HG03103 (cell line): ENCODE measurements around the gene NLGN4X.
"Not testable (repeated sequence)": the region's sequence is repeated elsewhere in the genome, so short reads cannot be mapped to it uniquely, and the experiment has no call there.

Experiments used
- ATAC-seq: cut with Tn5 transposase; IDR thresholded peaks from one replicate; pipeline ENCODE4 v1.9.1; 2021; ENCODE audit warnings: low read depth; ENCODE audit not compliant: unreplicated experiment

Gene NLGN4X

DNA sequence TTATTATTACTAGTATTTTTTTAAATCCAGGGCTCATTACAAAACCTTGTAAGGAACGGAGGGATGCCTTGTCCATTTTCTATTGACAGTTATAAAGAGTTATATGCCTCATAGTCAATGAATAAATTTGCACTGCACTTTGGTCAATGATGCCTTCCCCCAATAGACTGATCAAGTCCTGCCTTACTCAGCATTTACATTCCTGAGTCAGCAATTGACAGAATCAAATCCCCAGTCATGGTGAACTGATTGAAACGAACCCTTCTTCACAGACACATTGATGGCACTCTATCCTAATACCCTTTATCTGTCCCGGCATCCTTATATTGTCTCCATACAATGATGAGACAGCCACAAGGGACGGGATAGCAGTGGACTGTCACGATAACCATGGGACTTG is 213.2 kb downstream of the NLGN4X start:
- no peak for ATAC-seq

DNA sequence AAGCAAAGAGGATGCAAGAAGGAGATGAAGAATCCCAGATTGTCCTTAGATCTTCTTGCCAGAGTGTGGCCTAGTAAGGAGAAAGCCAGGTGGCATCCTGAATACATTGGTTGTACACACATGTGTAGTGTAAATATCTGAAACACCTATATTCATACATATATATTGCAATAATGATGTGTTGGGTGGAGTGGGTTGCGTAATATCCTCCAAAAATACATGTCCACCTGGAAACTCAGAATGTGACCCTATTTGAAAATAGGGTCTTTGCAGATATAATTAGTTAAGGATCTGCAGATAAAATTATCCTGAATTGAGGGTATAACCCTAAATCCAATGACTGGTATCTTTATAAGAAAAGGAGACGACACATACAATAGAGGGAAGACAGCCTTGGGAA is 216.3 kb downstream of the NLGN4X start:
- ATAC-seq, result no peak

DNA sequence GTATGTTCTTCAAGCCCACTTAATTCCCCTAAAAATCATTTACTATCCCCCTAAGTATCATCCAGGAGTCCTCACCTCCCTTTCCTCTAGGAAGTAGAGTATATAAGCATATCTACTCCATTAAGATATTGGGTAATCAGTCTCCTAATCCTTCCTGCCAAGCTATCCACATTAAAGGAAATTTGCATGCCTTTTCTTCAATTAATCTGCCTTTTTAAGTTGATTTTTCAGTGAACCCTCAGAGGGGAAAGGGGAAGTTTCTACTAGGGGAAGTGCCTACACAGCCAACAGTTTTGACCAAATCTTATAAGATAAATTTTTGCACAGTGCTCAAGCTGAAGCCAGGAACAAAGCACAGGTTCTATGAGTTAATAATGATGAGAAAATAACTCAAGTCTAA is 222.8 kb downstream of the NLGN4X start:
- ATAC-seq, result no peak

DNA sequence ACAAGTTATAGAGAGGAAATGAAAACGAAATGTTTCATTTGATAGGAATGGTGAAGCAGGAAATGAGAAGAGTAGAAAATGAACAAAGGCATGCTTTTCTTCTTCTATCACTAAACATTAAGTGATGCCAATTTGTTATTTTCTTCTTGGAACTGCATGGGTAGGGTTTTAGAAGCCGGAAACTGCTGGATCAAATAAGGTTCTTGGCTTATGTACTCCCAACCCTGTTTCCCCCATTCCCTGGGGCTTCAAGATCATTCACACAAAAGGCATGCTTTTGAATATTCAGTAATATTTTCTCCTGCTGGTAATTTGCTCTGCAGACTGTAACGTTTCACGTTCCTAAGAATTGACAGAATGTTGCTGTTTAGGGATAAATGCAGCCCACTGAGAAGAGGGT is 224.1 kb downstream of the NLGN4X start:
- no peak for ATAC-seq

DNA sequence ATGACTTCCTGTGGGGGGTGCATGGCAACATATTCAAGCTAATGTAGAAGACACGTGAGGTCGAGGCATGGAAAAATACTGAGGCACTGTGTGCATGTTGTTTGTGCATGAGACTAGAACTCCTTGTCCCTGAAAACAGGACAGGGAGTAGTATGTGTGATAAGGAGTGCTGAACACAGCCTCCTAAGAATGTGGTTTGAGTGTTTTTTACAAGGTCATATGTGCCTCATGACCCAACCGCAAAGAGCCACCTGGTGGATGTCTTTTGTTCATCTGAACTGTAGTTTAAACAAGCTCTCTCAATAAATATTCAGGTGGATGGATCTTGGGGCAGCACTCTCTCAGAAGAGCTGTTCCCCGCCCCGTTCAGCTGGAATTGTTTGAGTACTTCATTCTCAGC is 226.6 kb downstream of the NLGN4X start:
- no peak for ATAC-seq

DNA sequence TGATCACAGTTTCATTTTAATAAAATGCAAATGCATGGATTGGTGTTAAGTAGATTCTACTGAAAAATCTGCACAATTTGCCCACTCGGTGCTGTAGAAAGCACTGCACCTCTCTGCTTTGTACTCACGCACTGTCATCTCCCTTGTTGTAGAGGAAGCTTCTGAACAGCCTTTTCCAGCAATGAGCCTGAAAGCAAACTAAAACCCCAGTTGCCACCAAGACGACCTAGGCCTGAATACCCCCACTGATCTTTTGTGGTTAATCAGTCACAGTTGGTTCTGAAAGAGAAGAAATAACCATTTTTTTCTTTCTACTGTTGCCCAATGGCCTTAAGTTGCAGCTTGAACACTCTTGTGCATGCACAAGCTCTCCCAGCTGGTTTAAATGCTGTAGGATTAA is 229.8 kb downstream of the NLGN4X start:
- ATAC-seq, result no peak

DNA sequence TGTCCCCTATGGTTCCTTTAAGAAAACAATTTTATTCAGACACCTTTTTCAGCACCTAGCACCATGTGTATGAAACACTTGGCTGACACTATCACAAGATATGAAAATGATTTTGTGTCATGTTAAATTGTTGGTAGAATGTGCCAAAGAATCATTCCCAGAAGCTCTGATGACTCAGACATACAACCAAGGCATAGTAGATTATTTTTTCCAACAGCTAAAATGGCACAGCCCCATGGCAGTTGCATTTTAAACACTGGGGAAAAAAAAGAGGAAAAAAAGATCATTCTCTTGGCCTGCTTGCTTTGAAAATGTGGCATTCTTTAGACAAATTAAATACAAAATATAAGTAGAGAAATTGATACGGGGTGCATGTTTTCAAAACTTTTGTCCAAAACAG is 230.2 kb downstream of the NLGN4X start:
- ATAC-seq, result no peak

DNA sequence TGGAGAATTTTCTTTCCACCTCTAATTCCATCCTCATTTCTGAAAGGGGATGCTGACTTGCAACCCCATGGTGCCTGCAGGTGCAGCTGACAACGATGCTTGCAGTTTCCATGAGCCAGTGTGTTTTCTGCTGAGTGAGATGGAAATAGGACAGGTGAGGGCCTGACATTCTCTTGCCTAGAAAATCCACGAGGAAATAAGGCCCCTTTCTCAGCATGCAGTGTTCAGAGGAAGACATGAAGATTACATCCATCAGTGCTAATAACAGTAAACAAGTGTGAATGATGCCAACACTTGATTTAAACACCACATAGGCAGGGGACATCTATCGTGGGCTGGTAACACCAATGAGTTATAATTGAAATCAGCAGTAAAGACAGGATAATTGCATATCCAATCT is 237.3 kb downstream of the NLGN4X start:
- ATAC-seq, result no peak

DNA sequence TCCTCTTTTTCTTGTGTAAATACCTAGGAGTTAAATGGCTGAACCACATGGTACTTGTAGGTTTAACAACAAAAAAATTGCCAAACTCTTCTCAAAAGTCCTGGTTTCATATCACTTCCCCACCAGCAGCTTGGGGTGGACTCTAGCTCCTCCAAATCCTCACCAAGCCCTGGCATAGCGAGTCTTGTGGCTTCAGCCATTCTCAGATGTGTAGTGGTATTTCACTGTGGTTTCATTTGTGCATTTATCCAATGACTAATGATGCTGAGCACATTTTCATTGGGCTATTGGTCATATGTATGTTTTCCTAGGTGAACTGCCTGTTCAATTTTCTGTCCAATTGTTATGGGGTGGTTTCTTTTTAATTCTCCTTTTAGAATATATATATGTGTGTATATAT is 249.3 kb downstream of the NLGN4X start:
- ATAC-seq, result no peak

DNA sequence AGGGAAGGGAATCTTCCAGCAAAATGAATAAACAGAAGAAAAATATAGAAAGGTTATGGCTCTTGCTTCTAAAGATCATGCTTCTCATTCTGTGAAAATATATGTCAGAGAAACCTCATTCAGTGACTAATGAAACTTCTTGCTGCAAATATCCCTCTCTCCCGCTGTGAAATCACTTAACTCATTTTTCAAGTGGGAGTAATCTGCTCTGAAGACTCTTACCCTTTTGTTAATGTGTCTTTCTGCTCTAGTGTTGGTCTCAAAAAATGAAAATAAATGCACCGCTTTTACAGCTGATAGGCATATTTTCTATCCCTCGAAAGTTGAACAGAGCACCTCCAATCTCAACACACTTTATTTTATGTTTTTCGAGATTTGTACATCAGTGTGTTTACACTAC is 252.3 kb downstream of the NLGN4X start:
- ATAC-seq, result no peak

DNA sequence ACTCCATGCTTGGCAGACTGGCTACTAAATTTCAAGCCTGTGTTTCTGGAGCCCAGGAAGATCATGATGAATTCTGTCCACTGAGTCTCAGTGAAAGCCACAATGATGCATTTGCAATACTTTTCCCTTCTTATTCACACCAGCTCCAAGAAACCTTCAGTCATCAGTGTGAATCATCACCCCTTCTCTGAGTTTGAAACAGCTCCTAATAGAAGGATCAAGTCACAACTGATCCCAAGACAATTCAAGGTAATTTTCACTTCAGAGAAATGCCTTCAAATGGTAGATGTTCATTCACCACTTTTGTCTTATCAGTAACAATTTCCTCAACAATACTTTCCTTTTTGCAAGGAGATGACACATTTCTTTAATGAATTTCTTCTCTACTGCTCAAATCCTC is 257.4 kb downstream of the NLGN4X start:
- no peak for ATAC-seq

DNA sequence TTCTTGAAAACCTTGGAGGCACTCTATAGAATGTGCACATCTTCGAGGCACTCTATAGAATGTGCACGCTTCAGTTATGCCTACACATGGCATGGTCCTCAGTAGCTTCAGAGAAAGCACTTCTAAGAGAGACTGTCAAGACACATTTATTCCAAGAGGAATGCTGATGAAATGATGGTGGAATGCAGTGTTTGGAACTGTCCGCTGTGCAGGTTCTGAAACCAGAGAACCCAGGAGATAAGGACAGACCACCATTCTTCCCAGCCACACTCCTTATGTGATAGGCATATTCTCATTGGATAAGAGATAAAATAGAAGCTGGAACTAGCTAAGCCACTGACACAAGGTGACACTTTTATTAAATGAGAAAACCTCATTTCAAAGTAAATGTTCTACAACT is 263.3 kb downstream of the NLGN4X start:
- no peak for ATAC-seq

DNA sequence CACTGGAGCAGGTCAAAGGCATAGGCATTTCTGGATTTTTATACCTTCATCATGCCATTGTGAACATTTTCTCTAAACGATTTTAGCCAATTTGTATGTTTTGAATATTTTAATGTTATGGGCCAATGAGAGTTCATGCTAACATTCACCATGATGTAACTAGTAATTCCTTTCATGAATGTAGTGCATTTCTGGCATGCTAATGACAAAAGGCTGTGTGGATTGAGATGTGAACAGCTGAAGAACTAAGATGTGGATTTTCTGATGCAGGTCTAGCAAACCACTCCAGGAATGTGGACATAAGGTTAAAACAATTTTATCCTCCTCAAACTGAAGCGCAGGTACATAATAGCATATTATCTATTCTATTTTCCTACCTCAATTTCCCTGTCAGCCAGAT is 269.4 kb downstream of the NLGN4X start:
- no peak for ATAC-seq

DNA sequence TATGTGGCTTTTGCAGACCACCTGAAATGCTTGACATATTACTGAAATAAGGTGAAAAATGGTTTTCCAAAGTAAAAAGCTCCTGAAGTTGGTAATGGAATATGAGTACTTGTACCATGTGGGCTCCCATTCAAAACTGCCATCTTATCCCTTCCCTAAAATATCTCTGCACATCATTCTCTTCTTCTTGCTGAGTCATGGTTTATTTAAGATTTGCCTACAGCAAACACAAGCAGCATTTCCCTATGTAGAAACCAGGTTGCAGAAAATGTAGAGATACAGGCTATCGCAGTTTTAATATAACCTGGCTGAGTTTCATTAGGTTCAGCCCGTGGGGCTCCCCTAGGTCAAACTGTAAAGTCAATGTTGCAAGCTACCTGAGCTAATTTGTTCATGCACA is 270.1 kb downstream of the NLGN4X start:
- ATAC-seq, result no peak

DNA sequence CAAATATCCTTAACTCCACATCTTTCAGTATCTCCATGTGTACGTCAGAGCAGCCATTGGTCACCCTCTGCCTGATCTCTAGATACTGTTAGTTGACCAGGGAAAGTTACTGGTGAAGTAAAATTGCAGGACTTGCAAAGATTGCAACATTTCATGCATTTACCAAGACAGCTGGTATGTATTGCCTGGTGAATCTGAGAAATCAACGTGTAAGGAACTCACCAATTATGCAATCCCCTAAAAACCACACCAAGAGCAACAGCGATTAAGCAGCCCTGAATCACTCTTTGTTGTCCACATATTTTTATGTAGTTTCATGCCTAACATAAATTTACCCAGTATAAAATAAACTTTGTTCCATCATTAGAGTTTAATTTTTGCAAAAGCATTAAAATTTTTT is 271.2 kb downstream of the NLGN4X start:
- ATAC-seq, result no peak

DNA sequence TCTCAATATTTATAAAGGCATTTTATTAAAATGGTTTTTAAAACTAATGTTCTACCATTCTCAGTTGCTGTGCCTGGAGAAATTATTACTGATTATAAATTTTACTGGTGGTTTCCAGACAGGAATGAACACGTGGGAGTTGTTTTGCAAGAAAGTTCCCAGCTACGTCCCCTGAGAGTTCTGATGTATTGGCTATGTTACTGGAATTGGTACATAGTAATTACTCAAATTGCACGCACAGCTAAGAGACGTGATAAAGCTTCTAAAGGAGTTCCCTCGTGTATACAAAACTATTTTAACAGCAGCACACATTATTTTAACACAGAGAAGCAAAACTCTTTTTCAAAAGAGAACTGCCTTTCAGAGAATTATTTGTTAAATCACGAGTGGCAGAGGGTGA is 292.2 kb downstream of the NLGN4X start:
- no peak for ATAC-seq

DNA sequence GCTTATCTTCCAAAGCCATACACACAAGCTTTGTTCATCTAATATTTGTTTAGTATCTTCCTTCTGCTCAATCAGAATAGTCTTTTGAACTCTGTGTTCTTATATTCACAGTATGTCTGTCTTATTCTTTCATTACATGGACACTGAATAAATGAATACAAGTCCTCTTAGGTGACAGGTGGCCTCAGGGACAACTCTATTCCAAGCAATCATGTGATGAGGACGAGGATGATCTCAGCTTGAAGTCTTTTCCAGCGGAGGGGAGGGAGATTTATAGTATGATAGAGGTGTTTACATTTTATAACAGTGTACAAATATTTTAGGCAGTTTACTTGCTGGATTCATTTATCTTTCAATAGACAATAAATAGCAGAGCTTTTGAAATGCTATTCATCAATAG is 300.4 kb downstream of the NLGN4X start:
- ATAC-seq, result no peak

DNA sequence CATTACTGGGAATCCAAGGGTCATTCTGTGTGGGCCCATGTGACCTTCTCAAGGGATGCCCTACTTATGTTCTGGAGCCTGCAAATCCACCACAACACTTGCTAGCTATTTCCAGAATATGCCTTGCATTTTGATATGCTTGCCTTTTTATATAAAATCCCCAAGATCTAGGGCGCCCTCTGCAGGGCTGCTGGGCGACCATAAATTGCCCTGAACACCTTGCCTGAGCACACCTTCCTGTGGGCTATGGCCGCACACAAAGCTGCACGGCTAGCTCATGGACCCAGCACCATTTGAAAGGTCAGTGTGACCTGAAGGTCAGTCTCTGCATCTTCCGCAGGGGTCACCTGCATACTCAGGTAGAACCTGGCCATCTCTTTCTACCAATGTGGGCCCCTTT is 311.7 kb downstream of the NLGN4X start:
- ATAC-seq, result no peak

DNA sequence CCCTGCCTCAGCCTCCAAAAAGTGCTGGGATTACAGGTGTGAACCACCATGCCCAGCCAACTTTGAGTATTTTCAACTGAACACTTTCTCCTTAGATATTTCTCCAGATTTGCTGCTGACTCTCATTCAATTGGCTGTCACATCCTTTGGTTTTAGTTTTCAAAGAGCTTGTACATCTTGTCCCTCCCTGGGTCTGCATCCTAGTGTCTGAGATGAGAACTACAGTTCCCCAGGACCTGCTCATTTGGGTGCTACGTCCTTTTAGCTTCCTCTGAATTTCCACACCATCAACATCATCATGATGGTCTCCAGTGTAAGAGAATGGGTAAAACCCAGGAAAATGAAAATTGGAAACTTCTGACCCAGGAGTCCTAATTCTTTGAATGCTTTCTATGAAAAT is 312.9 kb downstream of the NLGN4X start:
- ATAC-seq, result no peak

DNA sequence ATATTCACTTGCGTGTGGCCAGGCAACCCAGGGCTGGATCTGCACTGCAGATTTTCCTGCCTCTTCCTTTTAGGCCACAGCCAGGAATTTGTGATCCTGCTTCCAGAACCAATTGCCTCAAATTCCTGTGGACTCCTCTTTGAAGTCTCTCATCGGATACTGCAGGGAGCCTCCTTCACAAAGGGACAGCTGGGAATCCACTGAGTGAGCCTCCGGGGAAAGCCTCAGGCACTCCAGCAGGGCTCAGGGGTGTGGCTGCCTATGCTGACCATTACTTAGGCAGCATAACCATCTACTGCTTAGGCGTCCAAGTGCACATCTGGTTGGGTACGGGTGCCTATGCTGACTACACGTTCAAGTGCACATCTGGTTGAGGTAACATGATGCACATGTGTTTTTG is 321.5 kb downstream of the NLGN4X start:
- ATAC-seq, result no peak

DNA sequence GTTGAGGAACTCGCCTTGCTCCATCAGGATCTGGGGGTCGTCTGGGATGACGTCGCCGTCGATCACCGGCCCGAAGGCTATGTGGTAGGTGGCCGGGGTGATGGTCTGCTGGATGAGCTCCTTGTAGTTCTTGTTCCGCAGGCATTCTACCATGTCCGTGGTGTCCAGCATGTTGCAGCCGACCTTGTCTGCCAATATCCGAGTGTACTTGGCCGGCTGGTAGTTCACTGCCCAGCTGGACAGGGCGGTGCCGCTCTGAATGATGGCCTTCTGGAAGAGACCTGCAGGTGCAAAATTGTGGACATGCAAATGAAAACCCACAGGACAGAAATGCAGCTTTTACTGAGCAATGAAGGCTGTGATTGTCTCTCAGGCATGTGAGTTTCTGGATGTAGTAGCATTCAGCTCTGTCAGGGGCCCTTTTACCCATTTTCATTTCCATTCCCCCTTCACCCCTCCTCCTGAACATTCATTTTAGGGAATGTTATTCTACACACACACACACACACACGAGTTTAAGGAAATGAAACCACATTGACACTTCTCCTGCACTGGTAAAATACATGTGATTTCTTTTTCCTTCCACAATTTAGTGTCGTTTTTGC is 325.0 kb downstream of the NLGN4X start:
- ATAC-seq, result not testable (repeated sequence)

DNA sequence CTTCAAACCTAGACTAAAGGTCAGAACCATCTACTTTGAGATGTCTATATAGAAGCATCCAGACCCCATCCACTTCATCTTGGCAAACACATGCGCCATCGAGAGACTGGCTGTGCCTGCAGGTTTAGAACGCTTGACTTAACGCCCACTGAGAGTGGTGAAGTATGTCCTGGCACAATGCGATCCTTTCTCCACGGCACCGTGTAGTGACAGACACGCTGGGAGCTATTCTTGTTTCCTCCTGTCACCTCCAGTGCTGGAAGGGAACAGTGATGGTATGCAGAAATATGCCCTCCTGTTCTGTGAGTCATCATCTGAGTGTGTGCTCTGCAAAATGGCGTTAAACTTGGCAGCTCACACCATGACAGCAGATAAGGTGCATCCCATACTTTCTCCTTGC is 330.2 kb downstream of the NLGN4X start:
- ATAC-seq, result no peak

DNA sequence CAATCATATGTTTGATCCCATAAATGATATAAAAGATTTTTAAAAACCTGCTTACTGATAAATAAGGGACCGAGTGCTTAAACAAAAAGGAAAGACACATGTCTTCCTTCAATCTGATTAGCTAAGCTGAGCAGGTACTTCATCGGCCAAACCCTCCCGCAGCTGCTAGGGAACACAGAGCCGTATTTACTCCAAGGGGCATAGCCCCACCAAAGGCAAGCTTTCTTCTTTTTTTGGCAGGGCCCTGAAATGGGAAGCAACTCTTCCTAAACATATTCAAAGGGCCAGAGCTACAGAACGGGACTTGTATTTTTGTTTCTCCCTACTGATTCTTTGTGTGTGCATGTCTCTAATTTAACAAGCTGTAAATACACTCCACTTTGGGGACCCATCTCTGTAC is 337.3 kb downstream of the NLGN4X start:
- no peak for ATAC-seq
